Subcutaneous abdominal adipose tissue (tissue), 5 donors: ENCODE results near the gene TTBK1.

Experiments
- H3K27ac ChIP-seq: one replicate; pipeline ENCODE4 v1.7.0; 2013; ENCODE audit warnings: low read depth, mild to moderate bottlenecking, inconsistent platforms, low read length, moderate library complexity
- H3K27me3 ChIP-seq, 5 donors: one replicate each; pipeline ENCODE4 v1.7.0; 2013; ENCODE audit warnings: low read length in 5 of 5, inconsistent platforms in 1 of 5; ENCODE audit not compliant: control insufficient read depth in 5 of 5, insufficient read depth in 4 of 5
- H3K36me3 ChIP-seq, 5 donors: one replicate each; pipeline ENCODE4 v1.7.0; 2013; ENCODE audit warnings: low read length in 5 of 5; ENCODE audit not compliant: control insufficient read depth in 5 of 5, insufficient read depth in 5 of 5
- H3K4me1 ChIP-seq, 5 donors: one replicate each; pipeline ENCODE4 v1.7.0; 2013; ENCODE audit warnings: low read length in 5 of 5, mild to moderate bottlenecking in 3 of 5, moderate library complexity in 1 of 5; ENCODE audit not compliant: control insufficient read depth in 5 of 5, insufficient read depth in 5 of 5
- H3K4me3 ChIP-seq, 5 donors: one replicate each; pipeline ENCODE4 v1.7.0; 2013; ENCODE audit warnings: low read length in 5 of 5, low read depth in 1 of 5
- H3K9ac ChIP-seq, 5 donors: one replicate each; pipeline ENCODE4 v1.7.0; 2013; ENCODE audit warnings: low read length in 5 of 5, mild to moderate bottlenecking in 4 of 5, moderate library complexity in 3 of 5
- H3K9me3 ChIP-seq, 5 donors: one replicate each; pipeline ENCODE4 v1.7.0; 2013; ENCODE audit warnings: low read length in 5 of 5; ENCODE audit not compliant: control insufficient read depth in 5 of 5
- donor health status: healthy.
- donor health status: healthy.
- donor health status: healthy.
- donor health status: healthy.
- donor health status: healthy.

TTBK1 gene

DNA sequence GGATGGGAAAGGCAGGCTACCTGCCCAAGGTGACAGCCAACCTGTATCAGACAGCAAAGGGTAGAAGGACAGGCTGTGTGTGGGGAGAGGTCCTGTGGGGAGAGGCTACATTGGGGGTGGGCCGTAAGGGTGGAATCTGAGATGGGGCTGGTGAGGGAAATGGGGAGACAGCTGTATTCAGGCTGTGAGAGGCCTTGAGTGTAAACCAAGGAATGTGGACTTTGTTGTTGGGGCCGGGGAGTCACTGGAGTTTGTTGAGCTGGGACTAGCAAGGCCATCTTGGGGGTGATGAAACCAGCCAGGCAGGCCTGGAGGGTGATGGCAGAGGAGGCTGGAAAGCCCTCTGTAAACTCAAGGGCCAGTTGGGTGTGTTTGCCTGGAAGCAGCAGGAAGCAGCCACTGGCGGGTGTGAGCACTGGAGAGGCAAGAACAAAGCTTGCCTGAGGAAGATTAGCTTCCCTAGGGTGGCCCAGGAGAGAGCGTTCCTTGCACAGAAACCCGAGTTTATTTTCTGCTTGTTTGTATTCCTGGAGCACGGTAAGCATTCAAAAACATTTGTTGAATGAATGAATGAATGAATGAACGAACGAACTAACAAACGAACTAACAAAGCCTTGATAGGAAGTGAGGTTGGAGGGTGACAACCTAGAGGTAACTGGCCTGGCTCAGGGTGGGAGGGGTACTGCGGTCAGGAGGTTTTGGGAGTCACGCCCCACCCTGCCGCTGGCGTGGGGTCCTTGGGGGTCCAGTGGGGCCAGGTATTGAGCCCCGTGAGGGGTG, 18.9 kb downstream of the TTBK1 start:
- no peaks in the 10 kb centered on the region for H3K9me3 ChIP-seq
- no peak overlapping the region for H3K4me3 ChIP-seq
- H3K27me3 ChIP-seq: peaks cover 0 to 9% (median 3%) of the 10 kb centered on the region in 5 donors
- no peaks in the 10 kb centered on the region for H3K4me1 ChIP-seq
- H3K27ac ChIP-seq: no peak overlapping the region
- no peak overlapping the region for H3K9ac ChIP-seq
- no peaks in the 10 kb centered on the region for H3K36me3 ChIP-seq

DNA sequence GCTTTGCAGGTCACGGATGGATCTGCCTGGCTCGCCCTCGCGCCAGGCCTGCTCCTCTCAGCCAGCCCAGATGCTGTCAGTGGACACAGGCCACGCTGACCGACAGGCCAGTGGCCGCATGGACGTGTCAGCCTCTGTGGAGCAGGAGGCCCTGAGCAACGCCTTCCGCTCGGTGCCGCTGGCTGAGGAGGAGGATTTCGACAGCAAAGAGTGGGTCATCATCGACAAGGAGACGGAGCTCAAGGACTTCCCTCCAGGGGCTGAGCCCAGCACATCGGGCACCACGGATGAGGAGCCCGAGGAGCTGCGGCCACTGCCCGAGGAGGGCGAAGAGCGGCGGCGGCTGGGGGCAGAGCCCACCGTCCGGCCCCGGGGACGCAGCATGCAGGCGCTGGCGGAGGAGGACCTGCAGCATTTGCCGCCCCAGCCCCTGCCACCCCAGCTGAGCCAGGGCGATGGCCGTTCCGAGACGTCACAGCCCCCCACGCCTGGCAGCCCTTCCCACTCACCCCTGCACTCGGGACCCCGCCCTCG, 19.6 kb downstream of the TTBK1 start:
- no peaks in the 10 kb centered on the region for H3K36me3 ChIP-seq

DNA sequence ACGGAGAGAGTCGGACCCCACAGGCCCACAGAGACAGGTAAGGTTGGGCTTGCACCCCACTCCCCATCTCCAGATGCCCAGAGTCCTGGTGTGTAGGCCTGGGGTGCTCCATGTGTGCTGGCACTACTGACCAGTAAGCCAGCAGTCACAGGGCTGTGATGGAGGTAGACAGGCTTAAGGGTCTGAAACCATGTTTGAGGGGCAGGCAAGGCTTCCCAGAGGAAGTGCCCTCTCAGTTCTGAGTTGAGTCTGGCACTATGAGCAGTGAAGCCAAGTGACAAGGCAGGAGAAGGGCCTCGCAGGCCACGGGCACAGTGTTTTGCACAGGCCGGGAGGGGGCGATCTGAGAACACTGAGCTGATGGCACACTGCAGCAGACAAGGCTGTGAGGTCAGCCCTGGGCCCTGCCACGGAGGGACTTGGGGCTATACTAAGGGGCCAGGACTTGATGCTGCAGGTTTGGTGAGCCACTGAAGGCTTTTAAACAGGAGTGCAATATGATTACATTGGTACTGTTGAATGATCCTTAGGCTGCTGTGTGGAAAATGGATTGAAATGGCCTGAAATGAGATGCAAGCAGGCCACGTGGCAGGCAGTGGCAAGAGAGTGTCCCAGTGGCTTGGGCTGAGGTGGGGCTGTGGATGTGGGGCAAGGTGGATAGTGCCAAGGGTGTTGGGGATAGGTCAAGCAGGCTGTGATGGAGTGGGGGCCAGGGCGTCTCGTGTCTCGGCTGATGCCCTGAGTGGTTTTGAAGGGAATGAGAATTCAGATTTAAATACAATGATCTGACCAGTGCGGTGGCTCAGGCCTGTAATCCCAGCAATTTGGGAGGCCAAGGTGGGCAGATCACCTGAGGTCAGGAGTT, 20.3 kb downstream of the TTBK1 start:
- H3K4me3 ChIP-seq: no peak overlapping the region
- no peaks in the 10 kb centered on the region for H3K36me3 ChIP-seq
- H3K27me3 ChIP-seq: peaks cover 0 to 6% (median 0%) of the 10 kb centered on the region in 5 donors
- H3K9me3 ChIP-seq: no peaks in the 10 kb centered on the region
- H3K27ac ChIP-seq: no peak overlapping the region
- peaks cover 2 to 8% (median 5%) of the 10 kb centered on the region in 5 donors for H3K4me1 ChIP-seq
- no peak overlapping the region for H3K9ac ChIP-seq

More for the DNA sequence above, 19.6 kb downstream of the TTBK1 start:
- H3K27ac ChIP-seq: no peak overlapping the region
- H3K27me3 ChIP-seq: peaks cover 0 to 4% (median 2%) of the 10 kb centered on the region in 5 donors
- H3K4me3 ChIP-seq: no peak overlapping the region
- H3K9ac ChIP-seq: no peak overlapping the region
- H3K9me3 ChIP-seq: no peaks in the 10 kb centered on the region
- peaks cover 0 to 2% (median 0%) of the 10 kb centered on the region in 5 donors for H3K4me1 ChIP-seq

GRCh38 chr6:43264599-43265145, 21.4 kb downstream of the TTBK1 start:
- Histone ChIP-seq H3K4me3 (no peak overlapping the region), H3K9me3 (no peaks in the 10 kb centered on the region), H3K4me1 (peaks cover 2 to 18% (median 15%) of the 10 kb centered on the region in 5 donors), H3K36me3 (no peaks in the 10 kb centered on the region), H3K27me3 (peaks cover 0 to 11% (median 5%) of the 10 kb centered on the region in 5 donors), H3K27ac (no peak overlapping the region), H3K9ac (no peak overlapping the region)

GRCh38 chr6:43265564-43265963, 22.3 kb downstream of the TTBK1 start:
- Histone ChIP-seq H3K4me3 (no peak overlapping the region), H3K4me1 (peaks cover 2 to 20% (median 15%) of the 10 kb centered on the region in 5 donors), H3K27ac (no peak overlapping the region), H3K9ac (no peak overlapping the region), H3K36me3 (no peaks in the 10 kb centered on the region), H3K9me3 (no peaks in the 10 kb centered on the region), H3K27me3 (peaks cover 0 to 18% (median 9%) of the 10 kb centered on the region in 5 donors)

DNA sequence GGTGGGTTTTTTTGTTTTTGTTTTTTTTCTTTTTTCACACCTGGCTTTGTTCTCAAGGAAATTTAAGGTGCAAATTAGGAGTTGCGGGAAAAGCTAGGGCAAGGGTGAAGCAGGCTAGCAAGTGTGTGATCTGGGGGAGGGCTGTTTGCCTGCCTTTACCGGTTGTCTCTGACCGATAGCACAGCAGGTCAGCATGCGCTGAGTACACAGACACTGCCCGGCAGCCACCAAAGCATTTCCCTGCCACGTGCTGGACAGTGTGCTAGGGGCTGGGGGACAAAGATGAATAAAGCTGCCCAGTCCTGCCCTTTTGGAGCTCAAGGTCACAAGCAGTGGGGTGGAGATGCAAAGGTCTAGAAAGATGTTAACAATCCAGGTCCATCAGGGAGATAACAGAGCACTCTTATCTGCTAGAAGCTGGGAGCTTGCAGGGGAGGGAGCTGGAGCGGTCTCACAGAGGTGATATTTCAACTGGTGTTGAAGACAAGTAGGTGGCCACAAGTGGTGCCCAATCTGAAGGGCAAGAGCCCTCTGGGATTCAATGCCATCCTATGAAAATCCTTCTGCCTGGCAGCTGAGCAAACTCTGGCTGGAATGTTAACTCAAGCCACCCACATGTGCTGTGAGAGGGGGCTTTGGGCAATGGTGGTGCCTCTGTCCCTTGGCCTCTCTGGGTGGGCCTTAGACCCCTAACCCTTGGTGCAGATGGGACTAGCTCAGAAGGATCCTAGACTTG, 24.5 kb downstream of the TTBK1 start:
- H3K36me3 ChIP-seq: no peaks in the 10 kb centered on the region
- H3K27me3 ChIP-seq: peaks cover 0 to 20% (median 13%) of the 10 kb centered on the region in 5 donors
- no peak overlapping the region for H3K27ac ChIP-seq
- H3K9me3 ChIP-seq: no peaks in the 10 kb centered on the region
- H3K4me1 ChIP-seq: peaks cover 2 to 20% (median 15%) of the 10 kb centered on the region in 5 donors
- H3K4me3 ChIP-seq: no peak overlapping the region
- no peak overlapping the region for H3K9ac ChIP-seq

GRCh38 chr6:43268355-43268700, 25.0 kb downstream of the TTBK1 start:
- H3K9ac ChIP-seq: no peak overlapping the region
- H3K27me3 ChIP-seq: peaks cover 0 to 20% (median 15%) of the 10 kb centered on the region in 5 donors
- no peak overlapping the region for H3K4me3 ChIP-seq
- no peak overlapping the region for H3K27ac ChIP-seq
- H3K4me1 ChIP-seq: peaks cover 2 to 20% (median 15%) of the 10 kb centered on the region in 5 donors
- H3K9me3 ChIP-seq: no peaks in the 10 kb centered on the region
- no peaks in the 10 kb centered on the region for H3K36me3 ChIP-seq

DNA sequence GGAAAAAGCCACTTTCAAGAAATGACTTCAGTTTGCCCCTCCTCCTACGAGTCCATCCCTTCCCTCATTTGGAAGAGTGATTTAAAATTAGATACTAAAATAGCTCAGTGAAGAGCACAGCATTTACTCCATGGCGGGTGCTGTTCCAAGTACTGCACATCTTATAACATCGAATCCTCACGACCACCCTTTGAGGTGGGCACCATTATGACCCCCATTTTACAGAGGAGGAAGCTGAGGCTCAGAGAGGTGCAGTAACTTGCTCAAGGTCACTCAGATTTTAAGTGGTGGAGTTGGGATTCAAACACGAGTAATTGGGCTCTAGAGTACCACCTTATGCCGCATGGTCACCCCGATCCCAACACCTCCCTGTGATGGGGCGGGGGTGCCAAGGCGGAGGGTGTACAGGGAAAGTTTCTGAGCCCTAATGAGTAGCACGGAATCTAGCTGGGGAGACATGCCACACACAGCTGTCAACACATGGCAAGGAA, 25.5 kb downstream of the TTBK1 start:
- peak overlapping the region in 4 of 5 donors; percentile 22 to 61 (median 42) for H3K4me3 ChIP-seq
- H3K27me3 ChIP-seq: peaks cover 0 to 23% (median 18%) of the 10 kb centered on the region in 5 donors
- H3K27ac ChIP-seq: no peak overlapping the region
- peaks cover 2 to 20% (median 15%) of the 10 kb centered on the region in 5 donors for H3K4me1 ChIP-seq
- no peak overlapping the region for H3K9ac ChIP-seq
- H3K9me3 ChIP-seq: no peaks in the 10 kb centered on the region
- no peaks in the 10 kb centered on the region for H3K36me3 ChIP-seq

GRCh38 chr6:43269273-43270007, 26.2 kb downstream of the TTBK1 start:
- Histone ChIP-seq H3K4me1 (peaks cover 2 to 20% (median 15%) of the 10 kb centered on the region in 5 donors), H3K4me3 (peak overlapping the region in 4 of 5 donors; percentile 22 to 61 (median 42)), H3K9me3 (no peaks in the 10 kb centered on the region), H3K36me3 (no peaks in the 10 kb centered on the region), H3K27ac (no peak overlapping the region), H3K9ac (peak overlapping the region in 1 of 5 donors; percentile 27), H3K27me3 (peaks cover 4 to 29% (median 23%) of the 10 kb centered on the region in 5 donors)
